ELF-1 (cell line): ENCODE measurements around the gene KRIT1.

Experiments used
- DNase-seq: peaks from one replicate; pipeline ENCODE4 v3.0.0-alpha.2; 2016; ENCODE audit warnings: low read depth, low spot score

The KRIT1 gene

DNA sequence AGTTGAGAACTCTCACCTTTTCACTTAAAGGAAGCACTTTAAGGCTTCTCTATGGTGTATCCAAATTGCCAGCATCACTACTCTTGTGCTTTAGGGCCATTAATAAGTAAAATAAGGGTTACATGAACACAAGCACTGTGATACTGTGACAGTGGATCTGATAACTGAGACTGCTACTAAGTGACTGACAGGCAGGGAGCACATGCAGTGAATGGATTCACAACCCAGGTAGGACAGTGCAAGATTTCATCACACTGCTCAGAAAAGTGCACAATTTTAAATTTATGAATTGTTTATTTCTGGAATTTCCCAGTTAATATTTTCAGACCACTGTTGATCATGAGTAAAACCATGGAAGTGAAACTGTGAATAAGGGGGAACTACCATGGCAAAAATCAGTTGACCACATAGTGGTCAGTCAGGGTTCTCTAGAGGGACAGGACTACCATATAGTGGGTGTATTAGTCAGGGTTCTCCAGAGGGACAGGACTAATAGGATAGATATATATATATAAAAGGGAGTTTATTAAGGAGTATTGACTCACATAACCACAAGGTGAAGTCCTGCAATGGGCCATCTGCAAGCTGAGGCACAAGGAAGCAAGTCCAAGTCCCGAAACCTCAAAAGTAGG is 90.5 kb downstream of the KRIT1 start:
- no peak for DNase-seq

DNA sequence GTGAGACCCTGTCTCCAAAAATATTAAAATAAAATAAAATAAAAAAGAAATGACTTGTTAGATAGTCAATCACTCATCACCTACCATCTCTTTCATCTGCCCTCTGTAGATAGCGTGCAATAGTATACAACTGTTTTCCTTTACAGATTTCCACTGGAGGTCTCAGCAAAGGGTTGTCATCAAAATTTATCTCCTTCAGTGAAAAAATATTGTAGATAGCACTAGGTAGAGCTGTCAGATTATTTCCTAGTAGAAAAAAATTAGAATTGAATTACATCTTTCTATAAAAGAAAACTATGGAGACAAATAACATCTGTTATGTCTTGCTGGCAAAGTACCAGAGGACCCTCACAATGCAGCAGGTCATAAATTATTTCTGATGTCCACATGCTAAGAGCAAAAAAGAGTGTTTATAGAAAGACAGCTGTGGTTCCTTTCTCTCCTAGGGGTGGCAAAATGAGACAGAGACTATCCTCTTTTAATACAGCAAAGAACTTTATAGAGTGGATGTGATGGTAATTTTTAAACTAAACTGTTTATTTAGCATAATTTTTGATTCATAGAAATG is 95.2 kb downstream of the KRIT1 start:
- no peak for DNase-seq

DNA sequence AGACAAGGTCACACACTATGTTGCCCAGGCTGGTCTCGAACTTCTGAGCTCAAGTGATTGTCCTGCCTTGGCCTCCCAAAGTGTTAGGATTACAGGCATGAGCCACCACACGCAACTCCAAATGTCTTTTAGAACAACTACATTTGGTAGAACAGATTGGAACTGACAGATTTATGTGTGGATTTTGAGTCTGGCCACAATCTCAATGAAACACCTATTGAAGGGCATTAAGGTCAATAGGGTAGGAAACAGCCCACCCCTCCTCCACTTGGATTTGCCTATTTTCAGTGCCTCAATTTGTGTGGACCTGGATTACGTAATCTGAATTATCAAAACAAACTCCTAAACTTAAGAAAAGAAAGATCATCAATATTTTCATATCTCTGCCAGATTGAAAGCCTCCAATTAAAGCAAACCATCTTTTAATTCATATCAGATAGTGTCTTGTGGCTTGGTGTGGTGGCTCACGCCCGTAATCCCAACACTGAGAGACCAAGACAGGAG is 95.9 kb downstream of the KRIT1 start:
- no peak for DNase-seq
